ENCODE measurements around the gene UBE2O. TPM values are rescaled to one million over a fixed set of nuclear protein-coding genes. Genes with fewer than 3 reads are reported as not detected.

The UBE2O gene
- polyA plus RNA-seq, 1 donor = 30.2 TPM

DNA sequence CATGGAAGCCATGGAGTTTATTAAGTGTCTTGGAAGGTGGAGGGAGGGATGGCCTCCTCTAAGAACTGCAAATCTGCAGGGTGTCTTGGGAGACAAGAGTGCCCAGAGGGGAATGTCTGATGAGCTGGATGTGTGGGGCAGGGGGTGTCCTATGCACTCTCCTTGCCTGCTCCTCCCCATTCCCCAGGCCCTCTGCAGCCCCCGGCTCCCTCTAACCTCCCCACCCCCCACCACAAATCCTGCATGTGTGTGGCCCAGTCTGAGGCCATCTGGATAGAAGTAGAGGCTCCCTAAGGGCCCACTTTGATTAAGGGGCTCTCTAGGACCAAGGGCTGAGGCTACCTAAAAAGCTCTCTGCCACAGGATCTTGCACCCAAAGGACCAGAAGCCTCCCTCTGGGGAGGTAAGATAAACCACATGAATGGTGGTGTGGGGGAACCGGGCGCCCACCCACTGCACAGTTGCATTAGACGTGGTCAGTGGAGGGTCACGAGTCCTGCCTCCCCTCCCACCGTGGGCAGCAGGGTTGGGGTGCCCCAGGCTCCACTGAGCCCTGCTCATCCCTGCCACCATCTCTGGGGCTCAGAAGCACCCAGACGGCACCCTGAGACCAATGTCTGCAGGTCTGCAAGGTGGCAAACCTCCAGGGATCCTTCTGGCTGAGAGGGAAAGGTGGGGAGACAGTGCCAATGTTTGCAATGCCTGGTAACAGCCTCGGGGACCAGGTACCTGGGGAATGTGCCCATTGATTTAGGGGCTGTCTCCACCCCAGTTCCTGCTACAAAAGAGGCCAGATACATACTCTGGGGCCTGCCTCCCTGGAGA is 15.1 kb upstream of the UBE2O start:
- DNase-seq = no peak

DNA sequence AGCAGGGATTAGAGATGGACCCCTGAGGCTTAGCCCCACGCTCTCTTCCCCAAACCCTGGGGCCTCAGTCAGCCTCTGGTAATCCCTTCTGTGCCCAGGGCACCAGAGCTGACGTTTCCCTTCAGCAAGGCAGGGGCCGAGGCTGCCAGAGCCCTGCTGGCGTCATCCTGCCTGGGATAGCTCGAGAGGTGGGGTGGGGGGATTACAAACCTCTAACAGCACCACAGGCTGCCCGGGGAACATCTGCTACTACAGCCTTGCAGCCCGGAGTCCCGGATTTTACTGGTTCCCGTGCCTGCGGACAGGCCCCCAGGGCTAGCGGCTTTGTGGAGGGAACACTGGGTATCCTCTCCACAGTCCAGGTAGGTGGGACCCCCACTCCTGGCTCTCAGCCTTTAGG is 14.4 kb upstream of the UBE2O start, which contains the start of gene AANAT:
Gene AANAT (plus strand): TSS at position 238 of the 400 bp plus-strand sequence. CDS start 1,144 bp downstream, outside the sequence.
- DNase-seq = no peak

DNA sequence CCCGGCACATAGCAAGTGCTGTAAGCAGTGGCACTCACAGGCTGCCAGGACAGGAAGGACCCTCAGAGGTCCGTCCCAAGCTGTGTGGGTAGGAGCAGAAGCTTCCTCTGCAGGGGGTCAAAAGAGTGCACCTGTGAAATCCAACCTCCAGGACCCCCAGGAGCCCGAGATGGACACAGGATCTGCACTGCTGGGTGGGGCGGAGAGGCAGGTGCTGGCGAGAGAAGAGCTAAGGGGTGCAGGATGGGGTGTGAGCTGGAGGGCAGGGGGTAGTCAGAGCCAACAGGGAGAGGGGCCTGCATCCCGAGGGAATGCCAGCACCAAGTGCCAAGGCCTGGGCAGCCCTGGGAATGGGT is 13.8 kb upstream of the UBE2O start:
- DNase-seq = no peak

DNA sequence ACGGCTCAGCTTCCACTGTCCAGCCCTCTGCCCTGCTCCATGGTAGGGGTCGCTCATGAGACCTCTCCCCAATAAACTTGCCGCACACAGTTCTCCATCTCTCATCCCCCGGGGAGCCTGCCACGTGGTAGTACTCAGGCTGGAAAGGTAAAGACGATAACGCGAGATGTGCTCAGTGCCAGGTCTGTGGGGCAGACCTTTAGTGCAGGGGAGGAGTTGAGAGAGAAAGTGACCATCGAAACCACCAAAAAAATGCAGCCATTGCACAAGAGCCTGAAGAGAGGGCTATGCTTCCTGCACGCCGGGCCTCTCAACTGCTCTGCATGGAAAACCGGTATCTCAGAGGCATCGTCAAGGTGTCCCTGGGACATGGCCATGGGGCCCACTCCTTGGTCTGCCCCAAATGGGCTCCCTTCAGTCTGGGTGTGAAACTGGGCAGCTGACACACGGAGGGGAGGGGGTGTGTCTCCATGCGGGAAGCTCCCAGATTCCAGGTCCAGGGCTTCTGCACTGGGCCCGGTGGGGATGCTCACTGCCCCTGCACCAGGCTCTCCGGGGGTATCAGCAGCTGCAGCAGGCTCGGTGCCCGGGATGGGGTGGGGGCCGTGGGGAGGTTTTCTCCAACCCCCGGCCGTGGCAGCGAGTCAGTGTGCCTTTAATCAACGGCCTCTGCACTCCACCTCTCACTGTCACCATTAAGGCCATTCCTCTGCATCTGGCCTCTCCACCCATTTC is 9.8 kb upstream of the UBE2O start:
- DNase-seq = no peak

DNA sequence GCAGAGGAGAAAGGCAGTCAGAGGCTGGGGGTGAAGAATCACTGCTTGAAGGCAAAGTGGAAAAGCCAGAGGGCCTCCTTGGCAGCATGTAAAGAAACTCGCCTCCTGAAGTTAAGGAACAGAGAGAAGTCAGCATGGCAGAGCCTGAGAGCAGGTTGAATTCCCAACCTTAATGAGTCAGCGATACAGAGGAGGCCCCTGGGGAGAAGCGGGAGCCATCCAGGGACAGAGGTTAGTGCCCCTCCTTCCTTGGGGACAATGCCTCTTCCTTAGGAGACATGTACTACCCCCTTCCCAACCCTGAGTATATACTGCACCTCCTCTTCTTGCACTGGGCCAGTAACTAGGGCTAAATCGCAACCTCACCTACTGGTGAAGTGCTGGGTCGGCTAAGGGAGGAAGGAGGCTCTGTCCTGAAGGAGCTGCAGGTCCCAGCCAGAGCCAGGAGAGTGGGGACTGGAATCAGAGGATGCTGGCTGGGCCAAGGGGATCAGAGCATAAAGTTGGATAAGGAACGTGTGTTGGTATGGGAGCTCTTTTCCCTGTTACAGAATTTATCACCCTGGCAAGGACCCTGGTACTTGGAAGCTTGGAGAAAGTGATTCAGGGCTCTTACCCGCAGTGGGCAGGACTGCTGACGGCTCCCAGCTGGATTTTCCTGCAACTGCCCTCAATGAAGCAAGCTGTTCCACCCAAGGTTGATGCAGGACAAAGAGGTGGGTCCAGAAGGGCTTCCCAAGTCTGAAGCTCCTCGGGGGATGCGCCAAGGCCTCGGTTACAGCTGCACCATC is 9.0 kb upstream of the UBE2O start:
- no peak for DNase-seq

DNA sequence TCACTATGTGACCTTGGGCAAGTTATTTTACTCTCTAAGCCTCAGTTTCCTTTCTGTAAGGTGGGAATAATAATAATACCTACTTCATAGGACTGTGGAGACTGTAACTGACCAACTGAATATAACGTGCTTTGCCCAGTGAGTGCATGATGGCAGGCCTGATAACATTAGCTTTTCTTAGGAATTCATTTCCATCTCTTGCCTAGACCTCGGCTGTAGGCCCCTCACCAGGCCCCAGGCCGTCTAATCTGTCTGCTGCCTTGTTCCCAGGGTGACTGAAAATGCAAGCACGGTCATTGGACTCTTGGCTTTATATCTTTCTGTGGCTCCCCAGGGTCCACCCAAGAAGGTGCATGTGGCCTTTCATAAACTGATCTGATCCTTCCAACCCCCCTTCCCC is 6.7 kb upstream of the UBE2O start:
- DNase-seq = no peak

DNA sequence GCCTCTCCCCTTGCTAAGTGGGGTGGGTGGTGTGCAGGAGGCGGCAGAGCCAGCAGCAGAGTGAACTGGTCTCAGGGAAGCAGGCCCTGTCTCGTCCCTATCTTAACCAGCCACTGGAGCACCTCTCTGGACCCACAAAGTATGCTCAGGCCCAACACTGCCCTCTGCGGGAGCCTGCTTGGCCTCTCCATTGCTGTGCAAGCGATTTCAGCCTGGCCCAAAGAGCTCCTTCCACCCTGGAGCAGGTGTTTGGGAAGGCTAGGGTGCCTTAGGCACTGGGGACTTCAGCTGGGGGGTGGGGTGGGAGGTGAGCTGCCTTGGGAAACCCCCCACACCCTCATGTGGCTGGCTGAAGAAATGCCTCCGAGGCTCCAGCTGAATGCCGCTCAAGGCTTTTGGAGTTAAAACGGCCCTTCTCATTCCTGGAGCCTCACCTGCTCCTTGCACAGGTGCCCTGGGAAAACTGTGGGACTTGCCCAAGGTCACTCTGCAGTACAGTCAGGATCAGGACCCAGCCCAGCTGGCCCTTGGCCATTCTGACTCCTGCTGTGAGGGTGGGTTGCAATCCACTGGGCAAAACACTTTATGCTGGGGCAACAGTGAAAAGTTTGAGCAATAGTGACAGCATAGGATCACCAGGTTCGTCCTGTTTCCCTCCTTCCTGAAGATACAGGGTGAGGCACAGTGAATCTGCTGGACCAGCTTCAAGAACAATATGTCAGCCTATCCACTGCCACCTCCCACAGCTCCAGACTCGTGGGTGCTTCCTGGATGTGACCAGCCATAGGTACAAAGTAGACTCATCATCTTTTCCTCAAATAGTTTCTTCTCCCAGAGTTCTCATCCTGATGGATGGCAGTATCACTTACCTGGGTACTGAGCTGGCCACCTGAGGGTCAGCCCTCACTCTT is 5.9 kb upstream of the UBE2O start:
- no peak for DNase-seq

DNA sequence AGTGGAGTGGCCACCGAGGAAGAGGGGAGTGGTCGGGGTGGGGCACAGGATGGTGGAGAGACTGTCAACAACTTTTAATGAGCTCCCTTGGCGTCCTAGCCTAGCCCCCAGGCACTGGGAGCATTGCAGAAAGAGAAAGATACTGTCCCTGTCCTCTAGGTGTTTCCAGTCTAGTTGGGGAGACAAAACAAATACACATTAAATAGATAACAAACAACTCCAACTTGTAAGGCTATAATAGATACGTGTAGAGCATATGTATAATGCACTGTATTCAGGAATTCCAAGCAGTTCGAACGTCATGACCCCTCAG is 435 bp upstream of the UBE2O start:
- DNase-seq = no peak

DNA sequence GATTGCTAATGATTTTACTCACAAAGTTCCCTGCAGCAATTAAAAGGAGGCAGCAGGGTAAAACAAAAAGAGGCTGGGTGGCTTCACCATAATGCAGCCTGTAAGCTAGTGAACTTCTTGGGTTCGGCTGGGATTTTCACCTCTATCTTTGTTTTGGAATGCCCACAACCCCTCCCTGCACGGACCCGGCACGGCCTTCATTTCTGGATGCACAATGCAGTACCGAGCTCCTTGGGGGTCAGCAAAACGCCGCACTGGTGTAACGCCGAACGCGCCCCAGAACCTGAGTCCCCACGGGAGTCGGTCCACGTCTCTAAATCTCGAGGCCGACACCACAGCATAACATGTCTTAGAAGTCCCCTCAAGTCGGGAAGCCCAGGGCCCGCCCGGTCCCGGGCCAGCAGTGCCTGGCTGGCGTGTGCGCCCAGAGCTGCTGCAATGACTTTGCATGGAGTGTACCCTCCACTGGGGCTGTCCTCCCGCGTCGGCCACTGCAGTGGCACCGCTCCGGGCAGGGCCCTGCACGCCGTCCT is 759 bp downstream of the UBE2O start:
- no peak for DNase-seq

DNA sequence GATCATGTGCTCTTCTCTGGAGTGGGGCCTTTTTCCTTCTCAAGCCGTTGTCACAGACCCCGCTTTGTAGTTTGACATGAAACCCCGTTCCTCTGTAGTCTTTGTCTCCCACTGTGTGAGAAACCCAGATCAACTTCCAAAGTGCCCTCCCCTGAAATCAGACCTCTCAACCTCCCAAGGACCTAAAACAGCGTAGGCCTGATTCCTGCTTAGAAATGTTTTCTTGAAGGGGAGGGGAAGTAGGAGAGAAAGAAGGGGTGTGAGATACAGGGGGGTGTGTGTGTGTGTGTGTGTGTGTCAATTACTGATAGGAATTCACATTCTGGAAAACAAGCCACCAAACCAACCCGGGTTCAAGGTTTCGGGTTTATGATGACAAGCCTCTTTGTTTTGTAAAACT is 1.4 kb downstream of the UBE2O start:
- no peak for DNase-seq

DNA sequence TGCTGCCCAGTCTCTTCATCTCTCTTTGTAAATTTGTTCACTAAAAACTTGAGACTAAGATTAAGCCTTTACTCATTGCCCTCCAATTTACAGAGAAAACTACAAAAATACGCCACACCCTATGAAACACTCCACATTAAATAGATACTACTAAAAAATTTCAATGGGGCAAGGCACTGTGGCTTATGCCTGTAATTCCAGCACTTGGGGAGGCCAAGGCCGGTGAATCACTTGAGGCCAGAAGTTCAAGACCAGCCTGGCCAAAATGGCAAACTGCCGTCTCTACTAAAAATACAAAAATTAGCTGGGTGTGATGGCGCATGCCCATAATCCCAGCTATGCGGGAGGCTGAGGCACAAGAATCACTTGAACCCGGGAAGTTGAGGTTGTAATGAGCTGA is 3.8 kb downstream of the UBE2O start:
- DNase-seq = no peak

DNA sequence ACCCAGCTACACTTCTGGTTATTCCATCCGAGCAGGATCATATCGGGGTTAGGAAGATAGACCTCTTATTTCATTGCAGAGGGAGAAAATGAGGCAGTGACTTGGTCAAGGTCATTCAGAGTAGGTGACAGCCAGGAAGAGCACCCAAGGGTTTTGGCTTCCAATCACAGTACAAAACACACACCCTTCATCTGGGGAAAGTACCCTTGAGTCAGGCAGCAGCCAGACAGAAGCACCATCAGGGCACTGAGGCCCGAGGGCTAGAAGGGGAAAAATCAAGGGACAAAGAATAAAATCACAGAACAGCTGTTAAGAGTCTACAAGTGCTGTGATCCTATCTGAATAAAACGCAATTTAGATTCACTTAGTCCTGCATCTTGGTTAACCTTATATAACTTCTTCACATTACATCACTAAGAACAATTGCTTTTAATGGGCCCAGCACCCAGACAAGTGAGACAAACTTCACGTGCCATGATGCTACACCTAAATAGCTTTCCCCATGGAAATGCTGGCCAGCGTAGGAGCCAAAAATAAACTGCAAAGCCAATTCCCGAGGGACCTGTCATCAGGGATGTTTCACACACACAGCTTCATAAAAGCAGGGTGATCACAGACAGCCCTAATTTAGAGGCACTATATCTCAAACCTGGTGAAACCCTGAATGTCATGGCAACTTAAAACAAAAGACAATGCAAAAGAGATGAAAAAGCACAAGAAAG is 4.9 kb downstream of the UBE2O start:
- no peak for DNase-seq

DNA sequence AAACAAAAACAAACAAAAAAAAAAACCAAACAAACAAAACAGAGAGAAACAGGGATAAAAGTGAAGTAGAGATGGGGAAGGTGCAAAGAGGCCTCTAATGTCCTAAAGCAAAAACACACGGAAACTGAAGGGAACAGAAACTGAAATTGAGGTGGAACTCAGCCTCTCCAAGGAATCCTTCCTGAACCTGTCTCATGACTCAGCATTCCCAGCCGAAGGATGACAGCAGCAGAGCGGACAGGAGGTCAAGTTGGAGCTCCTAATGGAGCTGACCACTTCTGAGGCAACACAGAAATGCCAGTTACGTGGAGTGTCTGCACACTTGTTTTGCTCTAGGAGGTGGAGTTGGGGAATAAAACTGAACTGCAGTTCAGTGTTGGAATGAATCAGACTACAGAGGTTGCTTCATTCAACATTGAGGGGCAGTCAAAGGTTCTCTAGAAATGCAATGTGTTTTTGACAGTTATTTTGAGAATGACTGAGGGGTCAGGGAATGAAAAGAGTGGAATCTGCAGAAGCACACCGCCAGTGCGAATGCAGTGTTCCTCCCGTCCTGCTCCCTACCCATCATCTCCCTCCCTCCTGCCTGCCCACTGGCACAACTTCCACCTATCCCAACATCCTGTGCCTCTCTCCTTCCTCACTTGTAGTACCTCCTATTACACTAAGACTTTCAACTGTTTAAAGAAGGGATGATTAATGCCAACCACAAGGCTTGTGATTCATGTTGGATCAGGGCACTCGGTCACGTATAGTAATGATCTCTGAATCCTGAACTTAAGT is 6.3 kb downstream of the UBE2O start:
- no peak for DNase-seq

DNA sequence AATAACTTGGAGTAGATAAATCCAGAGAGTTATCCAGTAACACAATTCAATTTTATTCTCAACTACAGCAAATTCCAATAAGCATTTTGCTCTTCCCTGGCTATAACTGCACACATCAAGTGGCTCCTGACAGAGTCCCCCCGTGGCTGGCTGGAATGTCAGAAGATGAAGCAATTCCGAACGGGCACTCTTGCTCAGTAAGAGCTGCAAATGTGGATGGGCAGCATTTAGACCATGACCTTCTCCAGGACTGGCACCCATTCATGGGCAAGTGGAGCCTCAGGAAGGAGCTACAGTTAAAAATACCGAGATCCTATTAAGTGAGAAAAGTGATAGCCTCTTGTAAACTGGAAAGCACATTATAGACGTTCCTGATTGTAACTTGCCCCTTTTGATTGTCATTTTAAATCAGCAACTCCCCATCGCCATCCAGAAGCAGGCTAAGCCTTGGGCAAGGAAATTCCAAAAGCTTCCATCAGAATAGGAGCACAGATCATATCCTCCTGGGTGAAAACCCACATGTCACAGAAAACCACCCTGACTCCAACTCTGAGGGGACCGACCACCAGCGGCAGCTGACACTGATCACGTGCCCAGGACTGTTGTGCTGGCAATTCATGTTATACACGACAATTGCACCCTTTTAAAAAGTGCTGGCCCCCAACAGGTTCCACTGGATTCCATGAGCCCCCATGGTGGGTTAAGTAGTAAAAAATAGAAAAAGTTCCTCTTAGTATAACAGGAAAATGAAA is 7.1 kb downstream of the UBE2O start:
- no peak for DNase-seq

DNA sequence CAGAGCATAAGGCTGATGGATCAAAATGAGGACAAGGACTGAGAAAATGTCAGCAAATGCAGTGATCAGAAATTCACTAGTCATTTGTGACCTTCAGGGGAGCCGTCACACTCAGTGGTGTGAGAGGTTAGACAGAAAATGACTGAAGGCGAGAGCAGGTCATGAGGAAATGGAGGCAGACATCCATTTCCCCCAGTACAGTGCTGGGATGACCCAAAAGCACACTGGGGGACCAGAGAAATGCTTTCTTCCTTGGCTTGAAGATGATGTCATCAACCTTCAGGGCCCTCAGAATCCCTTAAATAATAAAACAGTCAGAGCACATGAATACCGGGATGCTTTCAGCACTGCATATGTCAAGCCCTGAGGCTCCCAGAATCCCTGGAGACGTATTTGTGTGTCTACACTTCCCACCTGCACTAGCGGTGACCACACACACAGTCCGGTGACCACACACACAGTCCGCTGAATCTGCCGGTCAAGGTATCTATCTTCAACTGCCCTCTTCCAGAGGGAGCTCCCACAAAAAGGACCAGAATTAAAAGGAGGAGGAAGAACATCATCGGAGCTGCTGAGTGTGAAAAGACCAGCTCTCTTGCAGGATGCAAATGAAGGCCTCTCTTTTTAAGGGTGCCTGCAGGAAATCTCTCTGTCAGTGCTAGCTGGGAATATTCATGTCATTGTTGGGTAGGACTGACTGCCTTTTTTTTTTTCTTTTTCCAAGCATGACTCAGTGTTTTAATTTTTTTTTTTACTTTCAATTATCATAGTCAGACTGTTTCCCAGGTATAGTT is 8.2 kb downstream of the UBE2O start:
- DNase-seq = no peak

DNA sequence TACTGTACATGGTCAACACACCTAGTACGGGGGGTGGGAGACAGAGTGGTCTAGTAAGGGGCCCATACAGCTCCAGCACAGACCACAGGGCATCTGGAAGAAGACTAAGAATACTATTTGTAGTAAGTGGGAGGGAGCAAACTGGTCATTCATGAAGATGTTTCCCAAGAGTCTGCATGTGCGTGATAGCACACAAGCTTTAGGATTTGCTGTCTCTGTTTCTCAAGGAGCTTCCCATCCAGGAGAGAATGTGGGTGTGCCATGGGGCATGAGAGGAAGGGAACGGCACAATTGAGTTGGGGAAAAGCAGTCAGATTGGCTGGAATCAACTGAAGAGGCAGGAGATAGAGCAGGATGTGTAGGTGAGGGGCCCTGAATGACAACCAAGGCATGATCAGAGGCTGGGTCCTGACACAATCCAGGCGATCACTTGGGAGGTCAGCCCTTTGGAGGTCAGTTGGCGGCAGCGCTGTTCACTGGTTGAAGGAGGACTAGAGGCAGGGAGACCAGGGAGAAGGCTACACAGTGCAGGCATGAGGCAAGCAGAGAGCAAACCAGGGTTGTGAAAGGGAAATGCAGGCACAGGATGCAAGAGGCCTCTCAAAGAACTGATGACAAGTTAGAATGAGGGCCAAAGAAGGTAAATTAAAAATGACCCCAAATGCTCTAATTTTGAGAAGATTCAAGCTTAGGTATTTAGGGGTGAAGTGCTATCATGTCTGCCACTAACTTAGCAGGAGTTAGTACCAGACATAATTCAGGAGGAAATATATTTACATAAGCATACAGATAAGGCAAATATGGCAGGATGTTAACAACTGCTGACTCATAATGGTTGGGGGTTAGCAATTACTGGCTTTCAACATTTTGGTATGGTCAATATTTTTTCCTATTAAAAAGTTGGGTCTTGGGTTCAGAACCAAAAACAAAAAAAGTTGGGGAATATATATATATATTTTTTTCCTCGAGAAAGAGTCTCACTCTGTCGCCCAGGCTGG is 10.3 kb downstream of the UBE2O start:
- DNase-seq = no peak

DNA sequence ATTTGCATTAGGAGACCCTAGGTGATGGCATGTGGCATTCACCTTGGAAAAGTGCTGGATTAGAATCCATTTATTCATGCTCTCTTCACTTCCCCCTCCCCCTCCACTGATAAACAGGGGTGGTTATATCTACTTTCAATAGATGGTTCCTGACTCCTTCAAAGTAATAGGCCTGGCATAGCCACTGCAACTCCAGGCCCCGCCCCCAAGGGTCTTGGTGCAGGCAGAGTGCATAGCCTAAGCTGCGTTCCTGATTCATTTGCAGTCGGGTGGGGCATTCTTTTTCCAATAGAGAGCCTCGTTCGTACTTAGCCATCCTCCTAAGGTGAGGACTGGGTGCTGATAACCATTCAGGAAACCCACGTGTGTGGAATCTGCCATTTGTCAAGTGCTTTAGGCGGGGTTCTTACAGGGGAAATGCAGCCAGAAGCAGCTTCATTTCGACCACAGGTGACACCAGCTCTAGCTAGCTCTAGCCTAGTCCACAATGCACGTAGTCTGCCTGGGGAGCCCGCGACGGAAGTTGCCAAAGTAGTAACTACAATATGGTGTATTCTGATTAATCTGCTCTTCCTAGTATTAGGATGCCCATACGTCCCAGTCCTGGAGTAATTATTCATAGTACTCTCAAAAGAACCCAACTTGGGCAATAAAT is 11.1 kb downstream of the UBE2O start:
- DNase-seq = no peak
